WTC11 (cell line): ENCODE measurements around the gene CDK5. TPM values are rescaled to one million over a fixed set of nuclear protein-coding genes. Genes with fewer than 3 reads are reported as not detected.

Source experiments
- ATAC-seq: fragments of 200-7000 bp; cut with Tn5 transposase; 2 replicates; pipeline ENCODE4 v1.10.0; 2021; ENCODE audit warnings: mild to moderate bottlenecking, moderate library complexity
- CTCF ChIA-PET: fragments of 300-600 bp; sonication (Branson Sonifier 250); formaldehyde crosslinking; loops from one replicate; lab custom pipeline; 2021; ENCODE audit warnings: antibody characterized with exemption; lab: Charles Lee
- POLR2A ChIA-PET: fragments of 350-600 bp; sonication (Branson Sonifier 250); formaldehyde crosslinking; loops from one replicate; lab custom pipeline; 2021; ENCODE audit warnings: antibody characterized with exemption; lab: Charles Lee
- DNase-seq: peaks from one replicate; pipeline ENCODE4 v3.0.0; 2021; ENCODE audit warnings: low spot score
- H3K27ac Mint-ChIP-seq: 2 replicates; pipeline ENCODE4 v1.8.0; 2021; ENCODE audit warnings: mixed read lengths
- H3K27me3 Mint-ChIP-seq: 2 replicates; pipeline ENCODE4 v1.8.0; 2021; ENCODE audit warnings: low read depth, mild to moderate bottlenecking, moderate library complexity, mixed read lengths
- H3K36me3 Mint-ChIP-seq: 2 replicates; pipeline ENCODE4 v1.8.0; 2021; ENCODE audit warnings: mixed read lengths
- H3K4me1 Mint-ChIP-seq: 2 replicates; pipeline ENCODE4 v1.8.0; 2022; ENCODE audit warnings: mixed read lengths
- H3K4me3 Mint-ChIP-seq: 2 replicates; pipeline ENCODE4 v1.8.0; 2021; ENCODE audit warnings: mild to moderate bottlenecking, moderate library complexity, mixed read lengths
- H3K9me3 Mint-ChIP-seq: 2 replicates; pipeline ENCODE4 v1.8.0; 2021; ENCODE audit warnings: mixed read lengths
- ATF1 ChIP-seq: sonication (generic); formaldehyde crosslinking; IDR thresholded peaks from 2 replicates; pipeline ENCODE4 v1.8.1; 2023; ENCODE audit warnings: mild to moderate bottlenecking, moderate library complexity, missing genetic modification reagents
- ATF2 ChIP-seq: sonication (generic); formaldehyde crosslinking; IDR thresholded peaks from 2 replicates; pipeline ENCODE4 v1.8.1; 2022; ENCODE audit warnings: low read depth, missing genetic modification reagents, borderline replicate concordance
- E2F5 ChIP-seq: sonication (generic); formaldehyde crosslinking; IDR thresholded peaks from 2 replicates; pipeline ENCODE4 v1.8.1; 2022; ENCODE audit warnings: mild to moderate bottlenecking, moderate library complexity, missing genetic modification reagents
- FOXK1 ChIP-seq: sonication (generic); formaldehyde crosslinking; IDR thresholded peaks from 2 replicates; pipeline ENCODE4 v1.8.0; 2022; ENCODE audit warnings: mild to moderate bottlenecking, moderate library complexity, missing genetic modification reagents
- FOXP1 ChIP-seq: sonication (generic); formaldehyde crosslinking; IDR thresholded peaks from 2 replicates; pipeline ENCODE4 v1.8.0; 2022; ENCODE audit warnings: missing genetic modification reagents, mild to moderate bottlenecking, moderate library complexity, borderline replicate concordance
- IRF1 ChIP-seq: sonication (generic); formaldehyde crosslinking; IDR thresholded peaks from 2 replicates; pipeline ENCODE4 v1.8.0; 2023; ENCODE audit warnings: missing genetic modification reagents
- MXD4 ChIP-seq: fragments of 250-450 bp; sonication (Bioruptor Pico); IDR thresholded peaks from 2 replicates; pipeline ENCODE4 v1.8.0; 2021; ENCODE audit warnings: mild to moderate bottlenecking, moderate library complexity, borderline replicate concordance
- NFE2L1 ChIP-seq: sonication (generic); formaldehyde crosslinking; IDR thresholded peaks from 2 replicates; pipeline ENCODE4 v1.8.1; 2023; ENCODE audit warnings: missing genetic modification reagents
- RORB ChIP-seq: fragments of 250-450 bp; sonication (Bioruptor Pico); IDR thresholded peaks from 2 replicates; pipeline ENCODE4 v1.9.0; 2021; ENCODE audit warnings: mild to moderate bottlenecking
- TP53 ChIP-seq: sonication (generic); formaldehyde crosslinking; IDR thresholded peaks from 2 replicates; pipeline ENCODE4 v1.8.1; 2023; ENCODE audit warnings: mild to moderate bottlenecking, missing genetic modification reagents
- ZBTB43 ChIP-seq: sonication (generic); formaldehyde crosslinking; IDR thresholded peaks from 2 replicates; pipeline ENCODE4 v1.8.1; 2023; ENCODE audit warnings: mild to moderate bottlenecking, missing genetic modification reagents
- ZNF263 ChIP-seq: sonication (generic); formaldehyde crosslinking; IDR thresholded peaks from 2 replicates; pipeline ENCODE4 v1.8.1; 2022; ENCODE audit warnings: low read depth, mild to moderate bottlenecking, moderate library complexity, missing genetic modification reagents
- ZNF317 ChIP-seq: sonication (generic); formaldehyde crosslinking; IDR thresholded peaks from 2 replicates; pipeline ENCODE4 v1.8.1; 2023; ENCODE audit warnings: low read depth, mild to moderate bottlenecking, moderate library complexity, missing genetic modification reagents, borderline replicate concordance
- ZNF512 ChIP-seq: sonication (generic); formaldehyde crosslinking; IDR thresholded peaks from 2 replicates; pipeline ENCODE4 v1.8.1; 2022; ENCODE audit warnings: missing genetic modification reagents, borderline replicate concordance
- total RNA-seq: library from RNA; stranded (reverse); gene quantifications from 3 replicates; pipeline ENCODE4 v1.2.3, GENCODE V29; 2021

The CDK5 gene
- total RNA-seq, 1 experiment from 2014 or later, result 27.8 TPM

GRCh38 chr7:151038951-151039849 is 18.5 kb downstream of the CDK5 start:
- TF ChIP-seq FOXP1 (CRISPR knock-in tag) (no peak), ATF2 (CRISPR knock-in tag) (no peak), E2F5 (no peak), ZNF263 (CRISPR knock-in tag) (no peak), FOXK1 (no peak)
- no peaks in the 10 kb centered on the region for H3K27me3 Mint-ChIP-seq
- ATAC-seq, result peak; percentile 18
- no peaks in the 10 kb centered on the region for H3K4me1 Mint-ChIP-seq
- no peak overlapping the region for H3K4me3 Mint-ChIP-seq
- no peak for DNase-seq
- CTCF ChIA-PET, result interaction anchor here (1.0 to 1.7 kb wide), 2 partner anchors 21 to 72 kb away, joined by 3 to 6 read pairs; no protein-coding TSS in a partner anchor
- no peaks in the 10 kb centered on the region for H3K36me3 Mint-ChIP-seq
- H3K9me3 Mint-ChIP-seq, result no peaks in the 10 kb centered on the region
- POLR2A ChIA-PET, result no interaction called here
- no peak overlapping the region for H3K27ac Mint-ChIP-seq

GRCh38 chr7:151035902-151036301 is 21.8 kb downstream of the CDK5 start:
- H3K4me1 Mint-ChIP-seq, result no peaks in the 10 kb centered on the region
- no peak for ATAC-seq
- CTCF ChIA-PET, result interaction anchor here (1.6 kb wide), 1 partner anchor 8 kb away, joined by 4 read pairs; the partner anchor contains the start of gene ABCB8
- TF ChIP-seq RORB (CRISPR knock-in tag) (no peak), MXD4 (CRISPR knock-in tag) (no peak), TP53 (CRISPR knock-in tag) (no peak), IRF1 (no peak), NFE2L1 (no peak), ZNF263 (CRISPR knock-in tag) (no peak), ZBTB43 (no peak), FOXK1 (no peak), ATF1 (CRISPR knock-in tag) (no peak), ZNF512 (CRISPR knock-in tag) (no peak), ZNF317 (CRISPR knock-in tag) (no peak)
- TF ChIP-seq, all 79 proteins: peak for 0
- Mint-ChIP-seq H3K27me3 (no peaks in the 10 kb centered on the region), H3K36me3 (no peaks in the 10 kb centered on the region), H3K9me3 (no peaks in the 10 kb centered on the region), H3K27ac (no peak overlapping the region), H3K4me3 (no peak overlapping the region)
- POLR2A ChIA-PET, result no interaction called here
- no peak for DNase-seq
